HG02970 (cell line): Measurements from ENCODE around the gene EVPL.
"Not testable (repeated sequence)": the region's sequence is repeated elsewhere in the genome, so short reads cannot be mapped to it uniquely, and the experiment has no call there.

ENCODE experiments used
- ATAC-seq: cut with Tn5 transposase; IDR thresholded peaks from one replicate; pipeline ENCODE4 v1.9.1; 2021; ENCODE audit warnings: mild to moderate bottlenecking, moderate library complexity, moderate number of reproducible peaks; ENCODE audit not compliant: unreplicated experiment, low FRiP score

The EVPL gene

GRCh38 chr17:75975187-75975586 lies 51.9 kb downstream of the EVPL start:
- not testable (repeated sequence) for ATAC-seq

GRCh38 chr17:75970626-75971025 lies 56.5 kb downstream of the EVPL start:
- no peak for ATAC-seq

DNA sequence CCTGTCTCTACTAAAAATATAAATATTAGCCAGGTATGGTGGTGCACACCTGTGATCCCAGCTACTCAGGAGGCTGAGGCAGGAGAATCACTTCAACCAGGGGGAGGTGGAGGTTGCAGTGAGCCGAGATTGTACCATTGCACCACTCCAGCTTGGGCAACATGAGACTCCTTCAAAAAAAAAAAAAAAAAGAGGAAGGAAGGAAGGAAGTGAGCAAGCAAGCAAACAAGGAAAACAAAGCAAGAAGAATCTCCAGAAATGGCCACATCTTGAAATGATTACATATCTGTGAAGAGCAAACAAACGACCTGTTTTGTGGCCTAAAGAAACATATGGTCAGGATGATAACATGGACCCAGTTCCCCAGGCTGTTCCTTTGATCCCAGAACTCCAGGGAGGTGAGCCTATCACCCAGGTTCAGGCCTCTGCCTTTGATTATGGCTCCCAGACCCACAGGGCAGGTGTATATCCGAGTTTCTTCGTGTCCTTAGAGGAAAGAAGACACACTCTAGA lies 57.0 kb downstream of the EVPL start:
- no peak for ATAC-seq

DNA sequence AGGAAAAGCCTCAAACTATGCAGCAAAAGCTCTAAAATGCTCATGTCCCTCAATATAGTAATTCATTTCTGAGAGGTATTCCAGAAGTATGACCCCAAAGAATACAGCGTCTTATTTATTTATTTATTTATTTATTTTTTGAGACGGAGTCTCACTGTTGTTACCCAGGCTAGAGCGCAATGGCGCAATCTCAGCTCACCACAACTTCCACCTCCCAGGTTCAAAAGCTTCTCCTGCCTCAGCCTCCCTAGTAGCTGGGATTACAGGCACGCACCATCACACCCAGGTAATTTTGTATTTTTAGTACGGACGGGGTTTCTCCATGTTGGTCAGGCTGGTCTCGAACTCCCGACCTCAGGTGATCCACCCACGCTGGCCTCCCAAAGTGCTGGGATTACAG lies 58.1 kb downstream of the EVPL start:
- not testable (repeated sequence) for ATAC-seq

- ATAC-seq = no peak
Measured at GRCh38 chr17:75965468-75965867, 61.6 kb downstream of the EVPL start.

DNA sequence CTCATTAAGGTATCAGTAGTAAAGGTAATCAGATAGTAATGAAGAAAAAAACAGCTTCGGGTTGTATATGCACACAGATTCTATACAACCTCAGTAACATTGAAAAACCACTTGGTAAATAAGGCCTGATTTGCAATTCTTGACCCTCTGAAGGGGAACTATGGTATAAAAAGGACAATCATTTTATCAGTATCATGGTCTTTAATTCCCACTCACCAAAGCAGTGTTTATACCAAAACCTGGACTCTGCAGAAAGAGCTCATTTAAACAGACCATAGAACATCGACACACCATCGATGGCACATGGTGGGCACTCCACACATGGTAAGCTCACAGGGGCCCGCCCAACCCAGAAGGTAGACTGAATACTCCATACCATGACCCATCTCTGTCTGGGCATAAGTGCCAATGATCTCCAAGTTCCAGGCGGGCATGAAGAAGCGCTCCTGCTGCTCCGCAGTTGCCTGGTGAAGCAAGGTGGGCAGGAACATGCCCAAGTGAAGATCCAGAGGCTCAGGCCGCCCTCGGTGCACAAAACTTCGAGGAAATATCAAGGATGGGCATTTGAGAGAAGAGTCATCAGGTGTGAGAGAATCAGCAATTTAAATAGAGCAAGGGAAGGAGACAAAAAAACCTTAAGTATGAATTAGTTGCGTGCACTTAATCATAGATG lies 67.1 kb downstream of the EVPL start:
- no peak for ATAC-seq

DNA sequence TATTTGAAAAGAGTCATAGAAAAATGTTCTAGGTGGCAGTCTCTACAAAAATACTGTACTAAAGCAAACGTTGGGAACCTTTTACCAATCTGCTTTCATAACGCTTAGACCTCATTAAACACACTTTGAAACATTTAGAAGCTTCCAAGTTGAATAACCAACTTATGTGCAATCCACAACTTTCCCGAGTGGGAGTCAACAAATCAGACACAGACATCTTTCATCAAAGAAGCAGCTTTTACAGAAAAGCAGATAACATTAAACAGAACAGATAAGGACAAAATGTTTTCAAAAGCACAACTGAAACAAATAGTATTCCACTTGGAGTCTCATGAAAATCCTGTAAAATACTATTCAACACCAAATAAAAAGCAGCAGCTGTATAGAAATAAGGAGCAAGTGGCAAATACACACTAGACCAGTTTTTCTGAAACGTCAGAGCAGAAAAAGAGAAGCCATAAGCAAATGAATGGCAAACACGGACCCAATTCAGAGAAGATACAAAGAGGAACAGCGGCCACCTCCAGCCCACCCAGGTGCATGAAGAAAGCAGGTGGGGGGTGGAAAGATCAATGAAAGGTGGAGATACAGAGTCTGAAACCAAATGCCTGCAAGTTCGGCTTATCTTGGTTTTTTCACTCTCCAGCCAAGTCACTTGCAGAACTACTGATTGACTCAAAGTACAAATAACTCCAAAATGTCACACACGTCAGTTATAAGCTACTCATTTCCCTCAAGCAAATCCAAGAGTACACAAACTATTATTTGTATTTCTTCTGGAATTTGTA lies 67.9 kb downstream of the EVPL start:
- no peak for ATAC-seq
